Stimulated activated CD8-positive, alpha-beta memory T cell treated with anti-CD3 and anti-CD28 coated beads, Interleukin-4, amount 100 ng/mL, for 4 hours (primary cell): ENCODE data around the gene FUZ.
A peak's percentile ranks its signal among the peaks of the same experiment; 100 is the strongest.

ENCODE experiments used
- DNase-seq, 2 donors: peaks; one replicate each; pipeline ENCODE4 v3.0.0-alpha.2; 2020; ENCODE audit warnings: low read depth in 2 of 2, low spot score in 1 of 2

Gene FUZ

GRCh38 chr19:49851456-49852259, 38.6 kb upstream of the FUZ start:
- no peak for DNase-seq

GRCh38 chr19:49850487-49851342, 37.6 kb upstream of the FUZ start, which contains the start of gene PTOV1:
TSS of gene PTOV1 (plus strand) at chr19:49851159.
- DNase-seq: peak; percentile 68 to 71

GRCh38 chr19:49850221-49850486, 37.1 kb upstream of the FUZ start:
- no peak for DNase-seq

- no peak for DNase-seq
These were observed 36.5 kb upstream of the FUZ start for GRCh38 chr19:49849433-49850220.

GRCh38 chr19:49848938-49849337, 35.8 kb upstream of the FUZ start:
- DNase-seq: no peak

GRCh38 chr19:49847731-49848696, 34.9 kb upstream of the FUZ start:
- DNase-seq: no peak

GRCh38 chr19:49846408-49846807, 33.3 kb upstream of the FUZ start:
- no peak for DNase-seq

- DNase-seq: no peak
These were observed 32.3 kb upstream of the FUZ start for GRCh38 chr19:49845414-49845813.

- DNase-seq: no peak
These were observed 31.3 kb upstream of the FUZ start for GRCh38 chr19:49844138-49845095.

- DNase-seq: no peak
These were observed 30.2 kb upstream of the FUZ start for GRCh38 chr19:49843265-49843664.

- no peak for DNase-seq
These were observed 27.7 kb upstream of the FUZ start for GRCh38 chr19:49840736-49841249.

- DNase-seq: no peak
These were observed 27.2 kb upstream of the FUZ start for GRCh38 chr19:49840321-49840720.

- no peak for DNase-seq
These were observed 26.6 kb upstream of the FUZ start for GRCh38 chr19:49839713-49840112.

- DNase-seq: no peak
These were observed 25.9 kb upstream of the FUZ start for GRCh38 chr19:49838885-49839588.

- no peak for DNase-seq
These were observed 24.3 kb upstream of the FUZ start for GRCh38 chr19:49837425-49837824.

- no peak for DNase-seq
These were observed 23.9 kb upstream of the FUZ start for GRCh38 chr19:49837009-49837310.

GRCh38 chr19:49836176-49837008, 23.3 kb upstream of the FUZ start:
- no peak for DNase-seq

- DNase-seq: no peak
These were observed 22.5 kb upstream of the FUZ start for GRCh38 chr19:49835562-49835961.
